ENCODE results near the gene PHF21B.
"Not testable (repeated sequence)": the region's sequence is repeated elsewhere in the genome, so short reads cannot be mapped to it uniquely, and the experiment has no call there.

The PHF21B gene

DNA sequence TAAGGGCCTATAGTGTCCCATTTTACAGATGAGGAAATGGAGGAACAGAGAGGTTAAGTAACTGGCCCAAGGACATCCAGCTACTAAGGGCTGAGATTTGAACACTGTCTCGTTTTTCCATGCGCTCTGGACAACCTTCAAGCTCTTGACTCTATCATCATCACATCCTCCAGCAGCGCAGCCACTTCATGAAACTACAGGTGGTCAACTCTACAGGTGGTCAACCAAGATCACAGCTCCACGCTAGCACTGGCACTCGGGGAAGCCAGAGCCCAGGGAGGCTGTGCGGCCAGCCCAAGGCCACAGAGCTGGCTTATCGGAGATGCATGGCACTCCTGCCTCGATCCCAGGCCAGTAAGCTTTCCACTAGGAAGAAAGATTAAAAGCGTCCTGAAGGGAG lies 40.0 kb downstream of the PHF21B start:
- peaks cover 11% of the 10 kb centered on the region for H3K4me1 ChIP-seq (ENCODE audit: control insufficient read depth, insufficient read depth, low read length)
- no peak overlapping the region for H3K4me3 ChIP-seq (ENCODE audit: low read depth, low read length)
- no peaks in the 10 kb centered on the region for H3K27me3 ChIP-seq (ENCODE audit: control insufficient read depth, insufficient read depth, low read length)
- H3K9me3 ChIP-seq (ENCODE audit: control insufficient read depth, insufficient read depth, low read length): no peaks in the 10 kb centered on the region
- H3K9ac ChIP-seq (ENCODE audit: low read depth, low read length): no peak overlapping the region
- peaks cover 12% of the 10 kb centered on the region for H3K36me3 ChIP-seq (ENCODE audit: control insufficient read depth, insufficient read depth, low read length)

DNA sequence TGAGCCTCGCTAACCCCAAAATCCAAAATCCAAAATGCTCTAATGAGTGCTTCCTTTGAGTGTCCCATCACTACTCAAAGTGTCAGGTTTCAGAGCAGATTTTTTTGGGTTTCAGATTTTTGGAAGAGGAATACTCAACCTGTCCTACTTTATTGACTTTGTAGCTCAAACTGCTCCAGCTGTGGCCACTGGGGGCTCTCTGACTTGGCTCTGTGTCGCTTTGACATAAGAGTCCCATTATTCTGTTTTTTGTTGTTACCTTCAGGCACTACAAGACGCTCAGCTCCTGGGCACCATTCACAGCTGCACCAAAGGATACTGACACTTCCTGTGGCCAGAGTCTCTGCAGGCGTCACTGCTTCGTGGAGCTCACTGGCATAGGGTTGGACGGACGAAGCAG lies 41.1 kb downstream of the PHF21B start:
- no peaks in the 10 kb centered on the region for H3K9me3 ChIP-seq (ENCODE audit: control insufficient read depth, insufficient read depth, low read length)
- H3K36me3 ChIP-seq (ENCODE audit: control insufficient read depth, insufficient read depth, low read length): peaks cover 12% of the 10 kb centered on the region
- no peak overlapping the region for H3K4me3 ChIP-seq (ENCODE audit: low read depth, low read length)
- no peaks in the 10 kb centered on the region for H3K27me3 ChIP-seq (ENCODE audit: control insufficient read depth, insufficient read depth, low read length)
- peaks cover 11% of the 10 kb centered on the region for H3K4me1 ChIP-seq (ENCODE audit: control insufficient read depth, insufficient read depth, low read length)
- no peak overlapping the region for H3K9ac ChIP-seq (ENCODE audit: low read depth, low read length)

DNA sequence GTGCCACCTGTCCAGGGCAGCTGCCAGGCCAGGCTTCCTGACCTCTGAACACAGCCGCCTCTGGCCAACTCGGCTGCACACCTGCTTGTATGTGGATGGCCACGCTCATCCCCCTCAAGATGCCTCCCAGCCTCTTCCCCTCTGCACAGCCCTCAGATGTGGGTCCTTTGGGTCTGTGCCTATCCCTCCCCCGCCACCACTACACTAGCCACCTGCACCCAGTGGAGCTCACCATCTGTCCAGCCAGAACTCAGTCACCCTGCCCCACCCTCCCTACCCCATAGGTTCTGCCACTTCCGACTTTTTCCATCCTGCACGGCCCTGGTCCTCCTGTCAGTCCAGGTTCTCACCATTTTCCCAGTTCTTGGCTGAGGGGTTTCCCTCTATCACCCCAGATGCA lies 44.6 kb downstream of the PHF21B start:
- Histone ChIP-seq H3K4me3 (ENCODE audit: low read depth, low read length) (no peak overlapping the region), H3K36me3 (ENCODE audit: control insufficient read depth, insufficient read depth, low read length) (peaks cover 12% of the 10 kb centered on the region), H3K4me1 (ENCODE audit: control insufficient read depth, insufficient read depth, low read length) (peaks cover 6% of the 10 kb centered on the region), H3K27me3 (ENCODE audit: control insufficient read depth, insufficient read depth, low read length) (no peaks in the 10 kb centered on the region), H3K9me3 (ENCODE audit: control insufficient read depth, insufficient read depth, low read length) (peaks cover 7% of the 10 kb centered on the region), H3K9ac (ENCODE audit: low read depth, low read length) (no peak overlapping the region)

DNA sequence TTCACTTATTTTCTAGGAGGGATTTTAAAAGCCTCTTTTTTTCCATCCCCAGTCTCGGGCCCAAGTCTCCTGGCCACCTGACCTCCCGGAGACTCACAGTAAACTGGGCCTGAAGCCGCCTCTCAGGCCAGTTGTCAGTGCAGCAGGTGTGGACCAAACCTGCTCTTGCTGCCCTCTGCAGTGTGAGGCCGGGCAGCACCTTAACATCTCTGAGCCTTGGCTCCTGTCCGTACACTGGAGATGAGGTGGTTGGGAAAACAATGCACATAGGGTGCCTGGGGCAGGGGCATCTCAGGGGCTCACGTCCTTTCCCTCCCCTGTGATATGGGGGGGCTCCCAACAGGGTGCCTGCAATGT lies 45.1 kb downstream of the PHF21B start:
- Histone ChIP-seq H3K4me3 (ENCODE audit: low read depth, low read length) (no peak overlapping the region), H3K27me3 (ENCODE audit: control insufficient read depth, insufficient read depth, low read length) (no peaks in the 10 kb centered on the region), H3K9me3 (ENCODE audit: control insufficient read depth, insufficient read depth, low read length) (peaks cover 7% of the 10 kb centered on the region), H3K4me1 (ENCODE audit: control insufficient read depth, insufficient read depth, low read length) (peaks cover 6% of the 10 kb centered on the region), H3K36me3 (ENCODE audit: control insufficient read depth, insufficient read depth, low read length) (peaks cover 8% of the 10 kb centered on the region), H3K9ac (ENCODE audit: low read depth, low read length) (no peak overlapping the region)

DNA sequence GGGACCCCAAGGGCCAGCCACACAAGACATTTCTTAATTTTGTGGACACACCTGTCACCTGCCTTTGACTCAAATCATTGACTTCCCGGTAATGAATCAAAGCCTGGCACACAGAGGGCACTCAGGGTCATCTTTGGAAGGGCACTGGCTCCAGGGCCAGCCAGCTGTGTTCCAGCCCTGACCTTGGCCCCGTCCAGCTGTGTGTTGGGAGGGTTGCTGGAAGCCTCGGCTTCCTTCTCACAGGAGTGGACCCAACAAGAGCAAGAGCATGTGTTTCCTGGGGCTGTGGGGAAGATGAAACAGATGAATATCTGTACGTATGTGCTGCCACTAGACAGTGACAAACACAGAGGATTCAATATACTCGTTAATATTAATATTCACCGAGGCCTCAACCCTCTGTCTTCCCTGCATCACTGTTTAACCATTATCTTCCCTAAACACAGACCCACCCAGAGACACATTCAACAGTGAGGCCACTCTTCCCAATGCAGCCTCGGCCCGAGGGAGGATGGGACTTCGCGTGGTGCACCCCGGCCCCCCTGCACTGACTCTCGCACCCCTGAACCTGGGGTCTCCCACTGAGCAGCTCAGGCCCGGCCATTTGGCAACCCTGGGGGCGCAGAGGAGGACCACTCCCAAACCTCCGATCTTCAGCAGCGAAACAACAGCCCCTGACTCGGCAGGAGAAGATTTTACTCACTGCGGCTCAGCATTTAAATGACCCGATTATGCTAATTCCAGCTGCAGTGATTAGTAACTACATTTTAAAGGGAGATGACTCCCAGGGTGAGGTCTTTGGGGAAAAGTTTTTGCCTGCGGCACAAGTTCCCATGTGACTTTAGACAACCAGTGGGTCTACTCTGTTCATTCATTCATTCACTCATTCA lies 45.7 kb downstream of the PHF21B start:
- H3K4me1 ChIP-seq (ENCODE audit: control insufficient read depth, insufficient read depth, low read length): peaks cover 6% of the 10 kb centered on the region
- H3K27me3 ChIP-seq (ENCODE audit: control insufficient read depth, insufficient read depth, low read length): no peaks in the 10 kb centered on the region
- no peak overlapping the region for H3K9ac ChIP-seq (ENCODE audit: low read depth, low read length)
- H3K9me3 ChIP-seq (ENCODE audit: control insufficient read depth, insufficient read depth, low read length): peaks cover 7% of the 10 kb centered on the region
- peaks cover 6% of the 10 kb centered on the region for H3K36me3 ChIP-seq (ENCODE audit: control insufficient read depth, insufficient read depth, low read length)
- H3K4me3 ChIP-seq (ENCODE audit: low read depth, low read length): no peak overlapping the region

DNA sequence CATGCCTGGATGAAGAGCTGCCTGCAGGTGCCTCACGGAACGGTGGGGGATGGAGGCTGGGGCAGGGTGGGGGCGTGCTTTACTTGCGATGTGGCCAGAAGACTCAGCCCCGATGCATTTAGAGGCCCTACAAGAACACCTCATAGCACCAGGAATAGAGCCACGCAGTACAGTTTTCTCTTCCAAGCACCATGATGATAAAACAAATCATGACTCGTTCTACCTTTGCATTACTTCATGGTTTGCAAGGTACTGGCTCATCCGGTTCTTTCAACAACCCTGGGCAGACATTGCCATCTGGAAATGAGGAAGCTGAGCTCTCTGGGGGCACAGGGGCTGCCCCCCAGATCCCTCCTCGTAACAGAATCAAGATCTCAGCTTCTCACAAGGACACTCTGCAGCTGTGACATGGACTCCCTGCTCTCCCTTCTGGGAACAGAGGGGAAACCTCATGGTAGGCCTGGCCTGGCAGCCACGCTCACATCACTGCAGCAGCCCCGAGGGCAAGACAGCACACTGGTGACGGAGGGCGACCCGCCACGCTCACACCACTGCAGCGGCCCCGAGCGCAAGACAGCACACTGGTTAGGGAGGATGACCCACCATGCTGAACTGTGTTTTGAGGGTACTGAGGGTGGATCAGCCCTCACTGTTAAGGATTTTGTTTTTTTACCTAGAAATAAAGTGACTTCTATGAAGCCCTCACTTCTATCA lies 46.9 kb downstream of the PHF21B start:
- no peak overlapping the region for H3K4me3 ChIP-seq (ENCODE audit: low read depth, low read length)
- H3K27me3 ChIP-seq (ENCODE audit: control insufficient read depth, insufficient read depth, low read length): no peaks in the 10 kb centered on the region
- H3K9me3 ChIP-seq (ENCODE audit: control insufficient read depth, insufficient read depth, low read length): peaks cover 7% of the 10 kb centered on the region
- peaks cover 2% of the 10 kb centered on the region for H3K36me3 ChIP-seq (ENCODE audit: control insufficient read depth, insufficient read depth, low read length)
- no peaks in the 10 kb centered on the region for H3K4me1 ChIP-seq (ENCODE audit: control insufficient read depth, insufficient read depth, low read length)
- H3K9ac ChIP-seq (ENCODE audit: low read depth, low read length): no peak overlapping the region

DNA sequence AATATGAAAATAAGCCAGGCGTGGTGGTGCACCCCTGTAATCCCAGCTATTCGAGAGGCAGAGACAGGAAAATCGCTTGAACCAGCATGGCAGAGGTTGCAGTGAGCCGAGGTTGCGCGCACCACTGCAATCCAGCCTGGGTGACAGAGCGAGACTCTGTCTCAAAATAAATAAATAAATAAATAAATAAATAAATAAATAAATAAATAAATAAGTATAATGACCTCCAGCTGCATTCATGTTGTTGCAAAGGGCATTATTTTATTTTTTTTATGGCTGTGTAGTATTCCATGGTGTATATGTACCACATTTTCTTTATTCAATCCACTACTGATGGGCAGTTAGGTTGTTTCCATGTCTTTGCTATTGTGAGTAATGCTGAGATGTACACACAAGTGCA lies 48.1 kb downstream of the PHF21B start:
- H3K27me3 ChIP-seq (ENCODE audit: control insufficient read depth, insufficient read depth, low read length); H3K9ac ChIP-seq (ENCODE audit: low read depth, low read length); H3K4me1 ChIP-seq (ENCODE audit: control insufficient read depth, insufficient read depth, low read length): not testable (repeated sequence)

DNA sequence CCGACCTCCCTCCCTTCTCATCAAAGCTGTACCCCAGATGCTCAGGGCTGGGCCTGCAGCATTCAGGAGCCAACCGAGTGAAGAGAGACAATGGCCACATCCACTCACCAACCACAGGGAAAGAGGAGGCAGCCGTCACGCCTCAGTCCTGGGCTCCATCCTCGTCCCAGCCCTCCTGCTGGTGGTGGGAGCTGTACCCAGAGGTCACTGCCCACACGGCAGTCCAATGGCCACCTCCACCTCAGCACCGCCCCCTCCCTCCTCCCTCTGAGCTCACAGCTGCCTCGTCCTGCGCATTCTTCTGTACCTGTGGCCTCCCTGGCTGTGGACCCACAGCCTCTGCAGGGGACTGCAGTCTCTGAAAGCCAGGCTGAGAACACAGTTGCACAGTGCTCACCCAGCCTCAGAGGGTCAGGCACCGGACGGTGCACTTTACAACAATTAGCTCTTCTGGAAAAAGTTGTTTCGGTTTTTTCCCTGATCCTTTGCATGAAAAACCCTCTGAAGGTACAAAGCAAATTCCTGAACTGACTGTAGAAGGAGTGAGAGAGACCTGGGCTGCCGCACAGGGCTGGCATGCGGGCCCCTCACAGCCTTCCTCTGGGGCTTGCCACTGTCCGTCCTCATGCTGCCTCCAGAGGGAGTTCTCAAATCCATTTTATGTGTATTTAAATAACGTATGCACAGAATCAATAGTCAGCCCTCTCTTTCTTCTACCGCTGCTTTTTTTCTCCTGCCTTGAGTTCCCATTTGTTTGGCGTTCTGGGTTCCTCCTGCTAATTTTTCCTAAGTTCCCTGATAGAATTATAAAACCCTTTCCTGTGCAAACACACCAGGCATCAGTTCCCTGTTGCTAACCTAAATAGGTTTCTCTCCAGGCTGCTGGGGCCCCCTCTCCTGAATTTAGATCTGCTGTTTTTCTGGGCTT lies 52.7 kb downstream of the PHF21B start:
- peaks cover 6% of the 10 kb centered on the region for H3K4me1 ChIP-seq (ENCODE audit: control insufficient read depth, insufficient read depth, low read length)
- H3K4me3 ChIP-seq (ENCODE audit: low read depth, low read length): no peak overlapping the region
- peaks cover 3% of the 10 kb centered on the region for H3K9me3 ChIP-seq (ENCODE audit: control insufficient read depth, insufficient read depth, low read length)
- H3K9ac ChIP-seq (ENCODE audit: low read depth, low read length): no peak overlapping the region
- H3K36me3 ChIP-seq (ENCODE audit: control insufficient read depth, insufficient read depth, low read length): no peaks in the 10 kb centered on the region
- no peaks in the 10 kb centered on the region for H3K27me3 ChIP-seq (ENCODE audit: control insufficient read depth, insufficient read depth, low read length)

More for the DNA sequence above, 48.1 kb downstream of the PHF21B start:
- H3K4me3 ChIP-seq (ENCODE audit: low read depth, low read length); H3K9me3 ChIP-seq (ENCODE audit: control insufficient read depth, insufficient read depth, low read length); H3K36me3 ChIP-seq (ENCODE audit: control insufficient read depth, insufficient read depth, low read length): not testable (repeated sequence)

DNA sequence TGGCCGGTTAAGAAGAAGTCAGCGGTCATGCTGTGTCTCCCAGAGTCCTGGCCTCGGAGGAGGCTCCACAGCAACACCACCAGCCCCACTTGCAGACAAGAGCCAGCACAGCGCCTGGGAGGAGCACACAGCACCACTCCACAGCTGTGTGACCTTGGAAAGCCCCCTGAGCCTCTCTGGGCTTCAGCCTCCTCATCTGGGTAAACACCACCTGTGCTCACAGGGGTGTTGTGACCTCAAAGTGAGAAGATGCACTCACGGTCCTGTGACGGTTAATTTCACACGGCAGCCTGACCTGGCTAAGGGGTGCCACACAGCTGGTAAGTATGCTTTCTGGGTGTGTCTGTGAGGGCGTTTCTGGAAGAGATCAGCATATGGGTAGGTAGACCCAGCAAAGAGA lies 54.7 kb downstream of the PHF21B start:
- Histone ChIP-seq H3K27me3 (ENCODE audit: control insufficient read depth, insufficient read depth, low read length) (no peaks in the 10 kb centered on the region), H3K4me1 (ENCODE audit: control insufficient read depth, insufficient read depth, low read length) (peaks cover 6% of the 10 kb centered on the region), H3K36me3 (ENCODE audit: control insufficient read depth, insufficient read depth, low read length) (no peaks in the 10 kb centered on the region), H3K9me3 (ENCODE audit: control insufficient read depth, insufficient read depth, low read length) (peaks cover 10% of the 10 kb centered on the region), H3K4me3 (ENCODE audit: low read depth, low read length) (no peak overlapping the region), H3K9ac (ENCODE audit: low read depth, low read length) (no peak overlapping the region)

DNA sequence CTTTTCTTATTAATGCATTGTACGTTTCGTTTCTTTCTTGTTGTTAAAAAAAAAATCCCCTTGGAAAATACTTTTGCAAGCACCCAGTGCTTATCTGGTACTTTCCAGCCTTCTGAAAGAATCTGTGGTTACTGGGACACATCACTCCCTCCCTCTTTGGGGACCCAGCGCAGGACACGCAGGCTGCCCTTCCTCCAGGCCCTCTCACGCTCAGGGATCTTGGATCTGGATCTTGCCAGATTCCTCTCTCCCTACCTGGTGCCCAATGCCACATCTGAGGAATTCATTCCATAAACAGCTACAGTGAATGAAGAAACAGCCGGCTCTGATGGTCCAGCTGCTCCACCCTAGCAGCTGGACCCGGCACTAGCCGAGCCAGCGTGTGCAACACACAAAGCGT lies 55.7 kb downstream of the PHF21B start:
- Histone ChIP-seq H3K9me3 (ENCODE audit: control insufficient read depth, insufficient read depth, low read length) (peaks cover 10% of the 10 kb centered on the region), H3K4me1 (ENCODE audit: control insufficient read depth, insufficient read depth, low read length) (peaks cover 6% of the 10 kb centered on the region), H3K36me3 (ENCODE audit: control insufficient read depth, insufficient read depth, low read length) (no peaks in the 10 kb centered on the region), H3K27me3 (ENCODE audit: control insufficient read depth, insufficient read depth, low read length) (no peaks in the 10 kb centered on the region), H3K9ac (ENCODE audit: low read depth, low read length) (no peak overlapping the region), H3K4me3 (ENCODE audit: low read depth, low read length) (no peak overlapping the region)

DNA sequence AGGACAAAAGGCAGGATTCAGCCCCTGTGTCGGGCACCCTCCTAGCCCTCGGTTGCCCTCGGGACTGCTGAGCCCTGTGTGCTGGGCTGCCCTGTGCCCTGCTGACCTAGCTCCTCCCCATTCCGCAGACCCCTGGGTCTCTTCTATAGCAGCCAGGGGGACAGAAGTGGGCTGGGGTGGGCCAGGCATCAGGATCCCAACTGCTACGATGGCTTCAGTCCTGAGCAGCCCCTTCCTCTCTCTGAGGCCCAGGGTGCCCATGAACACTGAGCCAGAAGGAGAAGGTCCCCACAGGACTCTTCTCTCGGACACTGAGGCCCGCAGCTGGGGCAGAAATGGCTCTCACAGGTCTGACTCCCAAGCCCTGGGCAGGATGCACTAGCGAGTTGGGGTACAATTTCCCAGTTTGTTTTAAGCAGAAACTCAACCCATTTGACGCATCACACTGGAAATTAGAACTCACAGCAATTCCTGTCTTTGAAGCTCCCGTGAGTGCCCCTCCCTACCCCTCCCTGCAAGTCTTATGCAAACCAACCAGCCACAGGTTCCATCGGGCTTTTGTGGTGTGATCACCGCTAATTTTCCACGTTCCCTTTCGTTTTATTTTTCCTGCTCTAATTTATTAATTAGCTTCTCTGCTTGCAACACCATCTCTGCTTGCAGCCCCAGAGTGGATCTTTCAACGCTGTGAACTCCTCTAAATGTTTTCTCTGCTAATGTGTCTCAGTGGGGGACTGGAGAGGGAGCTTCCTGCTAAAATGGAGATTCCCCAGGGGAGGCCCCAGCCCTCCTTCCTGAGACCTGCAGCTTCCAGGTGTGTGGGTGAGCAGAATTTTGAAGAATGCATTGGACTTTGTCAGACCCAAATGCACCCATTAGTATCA lies 56.7 kb downstream of the PHF21B start:
- peaks cover 10% of the 10 kb centered on the region for H3K9me3 ChIP-seq (ENCODE audit: control insufficient read depth, insufficient read depth, low read length)
- no peaks in the 10 kb centered on the region for H3K27me3 ChIP-seq (ENCODE audit: control insufficient read depth, insufficient read depth, low read length)
- H3K36me3 ChIP-seq (ENCODE audit: control insufficient read depth, insufficient read depth, low read length): no peaks in the 10 kb centered on the region
- H3K4me3 ChIP-seq (ENCODE audit: low read depth, low read length): no peak overlapping the region
- no peak overlapping the region for H3K9ac ChIP-seq (ENCODE audit: low read depth, low read length)
- peaks cover 6% of the 10 kb centered on the region for H3K4me1 ChIP-seq (ENCODE audit: control insufficient read depth, insufficient read depth, low read length)
